Upper lobe of left lung (tissue), 6 donors: Measurements from ENCODE around the gene CD59. TPM values are rescaled to one million over a fixed set of nuclear protein-coding genes. Genes with fewer than 3 reads are reported as not detected.
A peak's percentile ranks its signal among the peaks of the same experiment; 100 is the strongest.

Experiments
- ATAC-seq, 2 donors: fragments of 200-7000 bp; cut with Tn5 transposase; one replicate each; pipeline ENCODE4 v1.9.1; 2022; ENCODE audit warnings: mild to moderate bottlenecking in 2 of 2, moderate library complexity in 2 of 2; ENCODE audit not compliant: low FRiP score in 2 of 2
- DNase-seq, 2 donors: peaks; one replicate each; pipeline ENCODE4 v3.0.0-alpha.2; 2019 to 2020
- H3K27ac ChIP-seq, 4 donors: fragments of 200-600 bp; sonication (generic); one replicate each; pipeline ENCODE4 v1.5.1; 2016 to 2019
- H3K27me3 ChIP-seq, 4 donors: fragments of 200-600 bp; sonication (generic); one replicate each; pipeline ENCODE4 v1.5.1; 2017 to 2019
- H3K36me3 ChIP-seq, 4 donors: fragments of 200-600 bp; sonication (generic); one replicate each; pipeline ENCODE4 v1.5.1; 2016 to 2019
- H3K4me1 ChIP-seq, 4 donors: fragments of 200-600 bp; sonication (generic); one replicate each; pipeline ENCODE4 v1.5.1; 2018 to 2019
- H3K4me3 ChIP-seq, 4 donors: fragments of 200-600 bp; sonication (generic); one replicate each; pipeline ENCODE4 v1.5.1; 2017 to 2019; ENCODE audit warnings: mild to moderate bottlenecking in 2 of 4, moderate library complexity in 1 of 4
- H3K9me3 ChIP-seq, 4 donors: fragments of 200-600 bp; sonication (generic); one replicate each; pipeline ENCODE4 v1.5.1; 2018 to 2019
- EP300 ChIP-seq, 4 donors: sonication (generic); formaldehyde crosslinking; IDR thresholded peaks; one replicate each; pipeline ENCODE4 v1.5.1; 2017; ENCODE audit warnings: antibody characterized with exemption in 4 of 4, control low read depth in 2 of 4
- POLR2A ChIP-seq, 4 donors: fragments of 450-650 bp; IDR thresholded peaks; one replicate each; pipeline ENCODE4 v1.5.1; 2016 to 2017; ENCODE audit warnings: antibody characterized with exemption in 4 of 4, mild to moderate bottlenecking in 2 of 4
- POLR2AphosphoS5 ChIP-seq, 2 donors: sonication (generic); formaldehyde crosslinking; IDR thresholded peaks; one replicate each; pipeline ENCODE4 v1.5.1; 2017; ENCODE audit warnings: antibody characterized with exemption in 2 of 2
- WGBS, 2 donors: methylation state at CpG; one replicate each; pipeline ENCODE4 v1.1.5; 2017 to 2018; 5-methylcytosine and 5-hydroxymethylcytosine counted together
- total RNA-seq, 6 donors: library from RNA; depleted of rRNA in 4 of 6; stranded (reverse); fragments of >200 nt in 4 of 6; gene quantifications; one replicate each; pipeline versions ENCODE4 v1.1.0 to v1.2.1, GENCODE V29; 2016 to 2021
- TF ChIP-seq, protein P1 (sequence below), 6 experiments: fragments of 450-650 bp in 4 of 6; fragments of 200-600 bp in 2 of 6; sonication (generic) in 2 of 6; IDR thresholded peaks; one replicate each; pipeline ENCODE4 v1.5.1; 2016 to 2019; ENCODE audit warnings: antibody characterized with exemption in 6 of 6
- donor health status: DM: no; HTN: no; CAD: no; lungs with moderate emphysema.
- donor health status: DM: no; HTN: yes; CAD: no; lungs with severe emphysema.

CD59 gene
- total RNA-seq, 6 donors from 2014 or later: 57.6 to 914 (median 315) TPM

DNA sequence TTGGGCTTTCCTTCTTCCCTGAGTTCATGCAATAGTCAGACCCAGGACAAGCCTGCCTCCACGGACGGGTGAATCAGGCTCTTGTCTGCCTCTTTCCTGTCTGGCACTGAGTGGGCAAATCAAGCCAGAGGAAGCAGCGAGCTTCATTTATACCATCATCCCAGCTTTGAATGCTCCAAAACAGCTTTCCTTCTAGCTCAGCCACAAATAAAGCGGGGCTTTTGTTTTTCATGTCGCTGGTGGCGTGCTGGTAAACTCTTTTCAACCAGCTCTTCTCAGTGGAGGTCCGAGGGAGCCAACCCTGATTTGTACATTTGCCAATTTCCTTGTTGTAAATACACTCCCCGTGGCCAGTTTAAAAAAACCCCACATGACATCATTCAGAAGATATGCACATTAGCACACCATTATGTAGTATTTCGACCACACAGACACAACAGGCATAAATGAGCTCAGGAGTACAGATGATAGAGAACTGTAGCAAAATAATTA, 44.2 kb downstream of the CD59 start:
- TF ChIP-seq POLR2AphosphoS5 (IDR thresholded peaks at IDR 0.05) (peak; percentile 51 to 60), POLR2A (IDR thresholded peaks at IDR 0.05) (peak in 1 of 4 donors; percentile 37), EP300 (IDR thresholded peaks at IDR 0.05) (peak in 2 of 4 donors; percentile 41 to 66)
- TF ChIP-seq, protein P1, sequence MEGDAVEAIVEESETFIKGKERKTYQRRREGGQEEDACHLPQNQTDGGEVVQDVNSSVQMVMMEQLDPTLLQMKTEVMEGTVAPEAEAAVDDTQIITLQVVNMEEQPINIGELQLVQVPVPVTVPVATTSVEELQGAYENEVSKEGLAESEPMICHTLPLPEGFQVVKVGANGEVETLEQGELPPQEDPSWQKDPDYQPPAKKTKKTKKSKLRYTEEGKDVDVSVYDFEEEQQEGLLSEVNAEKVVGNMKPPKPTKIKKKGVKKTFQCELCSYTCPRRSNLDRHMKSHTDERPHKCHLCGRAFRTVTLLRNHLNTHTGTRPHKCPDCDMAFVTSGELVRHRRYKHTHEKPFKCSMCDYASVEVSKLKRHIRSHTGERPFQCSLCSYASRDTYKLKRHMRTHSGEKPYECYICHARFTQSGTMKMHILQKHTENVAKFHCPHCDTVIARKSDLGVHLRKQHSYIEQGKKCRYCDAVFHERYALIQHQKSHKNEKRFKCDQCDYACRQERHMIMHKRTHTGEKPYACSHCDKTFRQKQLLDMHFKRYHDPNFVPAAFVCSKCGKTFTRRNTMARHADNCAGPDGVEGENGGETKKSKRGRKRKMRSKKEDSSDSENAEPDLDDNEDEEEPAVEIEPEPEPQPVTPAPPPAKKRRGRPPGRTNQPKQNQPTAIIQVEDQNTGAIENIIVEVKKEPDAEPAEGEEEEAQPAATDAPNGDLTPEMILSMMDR (IDR thresholded peaks at IDR 0.05): no peak
- H3K9me3 ChIP-seq: no peaks in the 10 kb centered on the region
- H3K36me3 ChIP-seq: no peaks in the 10 kb centered on the region
- WGBS, 2 donors: 24 to 26% methylated on average over 9 of the region's 9 CpGs
- H3K4me3 ChIP-seq: no peak overlapping the region
- peaks cover 50 to 61% (median 55%) of the 10 kb centered on the region in 4 donors for H3K4me1 ChIP-seq
- DNase-seq: peak in 1 of 2 donors; percentile 66
- H3K27me3 ChIP-seq: no peaks in the 10 kb centered on the region
- H3K27ac ChIP-seq: peak overlapping the region; percentile 78 to 89 (median 84)
- ATAC-seq: peak; percentile 70 to 80

DNA sequence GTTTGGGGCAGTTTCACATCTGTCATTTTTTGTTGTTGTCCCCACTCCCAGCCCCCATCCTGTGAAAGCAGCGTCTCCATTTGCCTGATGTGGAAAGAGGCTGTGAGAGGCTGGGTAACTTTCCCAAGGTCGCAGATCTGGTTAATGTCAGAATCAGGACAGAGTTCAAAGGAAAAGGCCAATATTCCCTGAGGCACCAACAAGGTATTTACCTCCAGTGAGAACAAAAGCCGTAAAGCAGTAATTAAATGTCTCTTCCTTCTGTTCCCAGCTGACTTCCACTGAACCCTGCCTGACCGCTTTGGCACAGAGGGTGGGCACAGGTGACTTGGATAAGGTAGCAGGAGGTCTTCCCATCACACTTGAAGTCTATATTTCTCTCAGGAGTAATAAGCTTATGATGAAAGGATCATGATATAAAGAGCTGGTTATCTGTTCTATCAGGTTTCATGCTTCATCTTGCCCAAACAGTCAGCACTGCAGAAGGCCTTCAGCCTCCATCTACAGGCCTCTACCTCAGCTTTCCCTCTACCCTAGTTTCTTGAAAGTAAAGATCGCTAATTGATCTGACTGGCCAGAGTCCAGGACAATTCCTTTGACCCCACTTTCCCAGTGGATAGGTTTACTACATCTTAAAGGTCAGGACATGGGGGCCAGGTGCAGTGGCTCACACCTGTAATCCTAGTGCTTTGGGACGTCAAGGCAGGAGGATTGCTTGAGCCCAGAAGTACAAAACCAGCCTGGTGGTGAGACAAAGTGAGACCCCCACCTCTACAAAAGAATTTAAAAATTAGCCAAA, 45.0 kb downstream of the CD59 start:
- TF ChIP-seq EP300 (IDR thresholded peaks at IDR 0.05) (no peak), POLR2AphosphoS5 (IDR thresholded peaks at IDR 0.05) (no peak), POLR2A (IDR thresholded peaks at IDR 0.05) (no peak)
- TF ChIP-seq, protein P1 (IDR thresholded peaks at IDR 0.05): no peak
- Histone ChIP-seq H3K4me1 (peaks cover 50 to 53% (median 52%) of the 10 kb centered on the region in 4 donors), H3K4me3 (no peak overlapping the region)

DNA sequence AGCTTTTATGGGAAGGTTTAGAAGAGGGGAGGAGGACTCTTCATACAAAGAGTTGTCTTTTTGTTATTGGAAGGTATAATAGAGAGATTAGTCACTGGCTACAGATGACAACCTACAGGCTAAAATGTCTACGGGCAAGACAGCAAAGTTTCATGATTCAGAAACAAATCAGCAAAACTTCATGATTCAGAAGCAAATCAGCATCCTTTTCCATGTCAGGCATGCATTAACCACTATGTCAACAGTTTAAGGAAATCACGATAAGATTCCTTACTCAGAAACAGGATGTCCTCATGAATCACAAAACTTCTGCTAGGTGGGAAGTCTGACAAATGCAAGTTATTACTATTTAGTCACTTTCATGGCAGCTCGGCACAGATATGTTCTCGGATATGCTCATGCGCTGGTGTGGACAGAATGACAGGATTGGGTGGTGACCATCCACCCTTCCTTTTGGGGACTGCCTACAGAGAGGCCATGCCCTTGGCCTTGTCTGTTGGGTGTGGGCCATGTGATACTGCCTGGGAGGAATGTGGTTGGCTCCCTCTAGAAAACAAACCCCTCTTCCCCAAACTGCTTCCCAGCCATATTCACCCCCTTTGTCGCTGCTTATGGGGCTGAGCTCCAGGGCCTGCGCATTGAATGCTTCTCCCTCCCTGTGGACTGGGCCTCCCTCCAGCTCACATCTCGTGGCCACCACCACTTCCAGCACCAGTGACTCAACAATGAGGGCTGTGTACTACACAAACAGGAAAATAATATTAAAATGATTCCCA, 45.7 kb downstream of the CD59 start:
- Histone ChIP-seq H3K4me3 (no peak overlapping the region), H3K27me3 (no peaks in the 10 kb centered on the region), H3K9me3 (no peaks in the 10 kb centered on the region), H3K36me3 (no peaks in the 10 kb centered on the region), H3K27ac (peak overlapping the region; percentile 78 to 89 (median 84)), H3K4me1 (peaks cover 44 to 53% (median 47%) of the 10 kb centered on the region in 4 donors)
- WGBS, 2 donors: 42 to 58% methylated on average over 8 of the region's 8 CpGs
- peak; percentile 76 to 84 for ATAC-seq
- peak in 1 of 2 donors; percentile 50 for DNase-seq
- TF ChIP-seq POLR2AphosphoS5 (IDR thresholded peaks at IDR 0.05): peak; percentile 85 to 91
- TF ChIP-seq EP300 (IDR thresholded peaks at IDR 0.05): peak; percentile 50 to 92 (median 81)
- TF ChIP-seq POLR2A (IDR thresholded peaks at IDR 0.05): no peak
- TF ChIP-seq, protein P1 (IDR thresholded peaks at IDR 0.05): no peak

More for the DNA sequence above, 45.0 kb downstream of the CD59 start:
- Histone ChIP-seq H3K27ac (peak overlapping the region; percentile 78 to 89 (median 84)), H3K27me3 (no peaks in the 10 kb centered on the region), H3K9me3 (no peaks in the 10 kb centered on the region), H3K36me3 (no peaks in the 10 kb centered on the region)
- DNase-seq: no peak
- WGBS, 2 donors: 80 to 86% methylated on average over 6 of the region's 6 CpGs
- ATAC-seq: no peak

DNA sequence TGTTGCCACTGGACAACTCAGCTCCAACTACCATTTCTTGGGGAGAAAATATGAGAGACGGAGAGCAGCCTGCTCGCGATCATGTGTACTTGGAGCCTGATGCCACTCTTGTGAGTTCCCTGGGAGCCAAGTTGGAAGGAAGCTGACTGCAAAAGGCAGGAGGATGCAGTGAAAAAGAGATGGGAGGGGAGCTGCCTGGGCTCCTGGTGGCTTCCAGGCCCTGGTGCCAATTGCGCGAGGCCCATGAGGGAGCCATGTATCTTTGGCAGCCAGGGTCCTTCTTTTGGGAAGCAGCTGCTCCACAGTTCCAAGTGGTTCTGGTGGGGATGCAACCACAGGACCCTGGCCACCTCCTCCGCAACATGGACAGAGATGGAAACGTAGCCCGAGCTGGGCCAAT, 46.7 kb downstream of the CD59 start:
- DNase-seq: no peak
- no peaks in the 10 kb centered on the region for H3K27me3 ChIP-seq
- no peak overlapping the region for H3K4me3 ChIP-seq
- ATAC-seq: no peak
- WGBS, 2 donors: 94 to 97% methylated on average over 8 of the region's 8 CpGs
- H3K27ac ChIP-seq: peak overlapping the region; percentile 75 to 89 (median 82)
- H3K9me3 ChIP-seq: no peaks in the 10 kb centered on the region
- H3K4me1 ChIP-seq: peaks cover 37 to 49% (median 38%) of the 10 kb centered on the region in 4 donors
- no peaks in the 10 kb centered on the region for H3K36me3 ChIP-seq
- TF ChIP-seq, protein P1 (IDR thresholded peaks at IDR 0.05): no peak
- TF ChIP-seq POLR2AphosphoS5 (IDR thresholded peaks at IDR 0.05) (no peak), EP300 (IDR thresholded peaks at IDR 0.05) (no peak), POLR2A (IDR thresholded peaks at IDR 0.05) (no peak)
